ENCODE results near the gene CLCN6. TPM values are rescaled to one million over a fixed set of nuclear protein-coding genes. Genes with fewer than 3 reads are reported as not detected.

CLCN6 gene
- total RNA-seq, 1 experiment from 2014 or later = 17.4 TPM

GRCh38 chr1:11777658-11778322 lies 28.2 kb upstream of the CLCN6 start:
- no peak overlapping the region for H3K4me3 Mint-ChIP-seq (ENCODE audit: low read depth, unreplicated experiment)
- no peaks in the 10 kb centered on the region for H3K9me3 Mint-ChIP-seq (ENCODE audit: low read depth, unreplicated experiment)
- no peaks in the 10 kb centered on the region for H3K36me3 Mint-ChIP-seq (ENCODE audit: insufficient read depth, unreplicated experiment)
- no peaks in the 10 kb centered on the region for H3K4me1 Mint-ChIP-seq (ENCODE audit: low read depth, unreplicated experiment)
- no peak overlapping the region for H3K27ac Mint-ChIP-seq (ENCODE audit: unreplicated experiment)
- intact Hi-C loops (cut with micrococcal nuclease; ENCODE audit: unreplicated experiment) = no loop called here
- CTCF ChIA-PET = no interaction called here
- H3K27me3 Mint-ChIP-seq (ENCODE audit: unreplicated experiment) = peaks cover 35% of the 10 kb centered on the region
- no peak for TF ChIP-seq CTCF (IDR thresholded peaks at IDR 0.05; ENCODE audit: unreplicated experiment)
- no peak for DNase-seq
- no TSS peak for BruUV-seq (replicated peaks)

- Mint-ChIP-seq H3K4me1 (ENCODE audit: low read depth, unreplicated experiment) (no peaks in the 10 kb centered on the region), H3K9me3 (ENCODE audit: low read depth, unreplicated experiment) (no peaks in the 10 kb centered on the region), H3K36me3 (ENCODE audit: insufficient read depth, unreplicated experiment) (no peaks in the 10 kb centered on the region), H3K27ac (ENCODE audit: unreplicated experiment) (no peak overlapping the region), H3K4me3 (ENCODE audit: low read depth, unreplicated experiment) (no peak overlapping the region), H3K27me3 (ENCODE audit: unreplicated experiment) (peaks cover 35% of the 10 kb centered on the region)
- TF ChIP-seq CTCF (IDR thresholded peaks at IDR 0.05; ENCODE audit: unreplicated experiment) = no peak
- DNase-seq = no peak
- no TSS peak for BruUV-seq (replicated peaks)
- CTCF ChIA-PET = no interaction called here
- intact Hi-C loops (cut with micrococcal nuclease; ENCODE audit: unreplicated experiment) = no loop called here
Observed at GRCh38 chr1:11778336-11778735, 27.7 kb upstream of the CLCN6 start.

- DNase-seq = no peak
- H3K4me1 Mint-ChIP-seq (ENCODE audit: low read depth, unreplicated experiment) = no peaks in the 10 kb centered on the region
- no peak overlapping the region for H3K27ac Mint-ChIP-seq (ENCODE audit: unreplicated experiment)
- H3K9me3 Mint-ChIP-seq (ENCODE audit: low read depth, unreplicated experiment) = no peaks in the 10 kb centered on the region
- no peak for TF ChIP-seq CTCF (IDR thresholded peaks at IDR 0.05; ENCODE audit: unreplicated experiment)
- no peaks in the 10 kb centered on the region for H3K36me3 Mint-ChIP-seq (ENCODE audit: insufficient read depth, unreplicated experiment)
- intact Hi-C loops (cut with micrococcal nuclease; ENCODE audit: unreplicated experiment) = no loop called here
- CTCF ChIA-PET = no interaction called here
- H3K4me3 Mint-ChIP-seq (ENCODE audit: low read depth, unreplicated experiment) = no peak overlapping the region
- peaks cover 35% of the 10 kb centered on the region for H3K27me3 Mint-ChIP-seq (ENCODE audit: unreplicated experiment)
- BruUV-seq (replicated peaks) = no TSS peak
Observed at GRCh38 chr1:11778844-11779623, 27.0 kb upstream of the CLCN6 start.

- BruUV-seq (replicated peaks) = no TSS peak
- Mint-ChIP-seq H3K9me3 (ENCODE audit: low read depth, unreplicated experiment) (no peaks in the 10 kb centered on the region), H3K4me1 (ENCODE audit: low read depth, unreplicated experiment) (no peaks in the 10 kb centered on the region), H3K27me3 (ENCODE audit: unreplicated experiment) (peaks cover 35% of the 10 kb centered on the region), H3K27ac (ENCODE audit: unreplicated experiment) (no peak overlapping the region), H3K36me3 (ENCODE audit: insufficient read depth, unreplicated experiment) (peaks cover 5% of the 10 kb centered on the region), H3K4me3 (ENCODE audit: low read depth, unreplicated experiment) (no peak overlapping the region)
- CTCF ChIA-PET = no interaction called here
- no peak for DNase-seq
- intact Hi-C loops (cut with micrococcal nuclease; ENCODE audit: unreplicated experiment) = no loop called here
- no peak for TF ChIP-seq CTCF (IDR thresholded peaks at IDR 0.05; ENCODE audit: unreplicated experiment)
Observed at GRCh38 chr1:11779715-11780379, 26.1 kb upstream of the CLCN6 start.

Data from Calu3 (cell line).